K562 (cell line): Measurements from ENCODE around the gene DHDDS. TPM values are rescaled to one million over a fixed set of nuclear protein-coding genes. Genes with fewer than 3 reads are reported as not detected.

Experiments
- ARHGAP35 ChIP-seq: fragments of 450-650 bp; IDR thresholded peaks from 2 replicates; pipeline ENCODE4 v1.6.1; 2018; ENCODE audit not compliant: partially characterized antibody
- BRD4 ChIP-seq: fragments of 200-600 bp; sonication (generic); IDR thresholded peaks from 2 replicates; pipeline ENCODE4 v1.6.1; 2017; ENCODE audit warnings: inconsistent platforms
- CEBPB ChIP-seq: fragments of 450-650 bp; IDR thresholded peaks from 2 replicates; pipeline ENCODE4 v1.6.1; 2016; ENCODE audit warnings: missing genetic modification characterization, missing compliant biosample characterization
- CHCHD3 ChIP-seq: fragments of 250-450 bp; sonication (Bioruptor Pico); IDR thresholded peaks from 2 replicates; pipeline ENCODE4 v2.1.2; 2022; ENCODE audit warnings: mild to moderate bottlenecking
- EGR1 ChIP-seq: fragments of 450-650 bp; conservative IDR thresholded peaks from 2 replicates; pipeline ENCODE4 v1.6.1; 2017; ENCODE audit warnings: mild to moderate bottlenecking
- ELF1 ChIP-seq: fragments of 200-800 bp; sonication (Bioruptor generic); IDR thresholded peaks from 2 replicates; pipeline ENCODE4 v1.6.1; 2016; ENCODE audit warnings: missing genetic modification characterization, missing compliant biosample characterization
- GATA2 ChIP-seq: sonication (generic); formaldehyde crosslinking; IDR thresholded peaks from 2 replicates; pipeline ENCODE4 v1.4.0; 2020; ENCODE audit warnings: mild to moderate bottlenecking, missing genetic modification reagents
- GATAD2B ChIP-seq: fragments of 450-650 bp; IDR thresholded peaks from 2 replicates; pipeline ENCODE4 v1.6.1; 2017; ENCODE audit warnings: mild to moderate bottlenecking, borderline replicate concordance
- KAT8 ChIP-seq: fragments of 450-650 bp; IDR thresholded peaks from 2 replicates; pipeline ENCODE4 v1.6.1; 2016; ENCODE audit warnings: low read depth, mild to moderate bottlenecking
- MTA2 ChIP-seq: fragments of 450-650 bp; IDR thresholded peaks from 2 replicates; pipeline ENCODE4 v1.6.1; 2016; ENCODE audit warnings: low read depth
- NBN ChIP-seq: fragments of 450-650 bp; IDR thresholded peaks from 2 replicates; pipeline ENCODE4 v1.6.1; 2016; ENCODE audit warnings: low read depth, mild to moderate bottlenecking
- POU5F1 ChIP-seq: fragments of 150-350 bp; IDR thresholded peaks from 2 replicates; pipeline ENCODE4 v1.6.1; 2014; ENCODE audit warnings: borderline replicate concordance, low read length, low read depth, mild to moderate bottlenecking; ENCODE audit not compliant: partially characterized antibody
- RBM39 ChIP-seq: fragments of 200-400 bp; formaldehyde crosslinking; optimal IDR thresholded peaks from 2 replicates; pipeline ENCODE3; 2018; ENCODE audit warnings: low read depth, low read length
- STAT5B ChIP-seq: fragments of 250-450 bp; sonication (Bioruptor Pico); IDR thresholded peaks from 2 replicates; pipeline ENCODE4 v1.8.0; 2021; ENCODE audit warnings: mild to moderate bottlenecking, inconsistent platforms
- TOE1 ChIP-seq, 2 experiments: fragments of 450-650 bp in 1 of 2; sonication (generic) in 1 of 2; formaldehyde crosslinking in 1 of 2; IDR thresholded peaks; 2 replicates each; pipeline versions ENCODE4 v1.7.1 to v1.8.0; 2016 to 2022; ENCODE audit warnings: borderline replicate concordance in 2 of 2, mild to moderate bottlenecking in 2 of 2, antibody characterized with exemption in 1 of 2, inconsistent platforms in 1 of 2, low read depth in 1 of 2, missing genetic modification reagents in 1 of 2, moderate library complexity in 1 of 2
- XRCC4 ChIP-seq: IDR thresholded peaks from one replicate; pipeline ENCODE4 v1.6.1; 2011; ENCODE audit not compliant: insufficient read depth, insufficient read length; ENCODE audit errors: extremely low read depth
- ZNF311 ChIP-seq: fragments of 250-450 bp; sonication (Bioruptor Pico); IDR thresholded peaks from 2 replicates; pipeline ENCODE4 v1.4.0; 2020; ENCODE audit warnings: mild to moderate bottlenecking, moderate library complexity
- ZNF507 ChIP-seq: conservative IDR thresholded peaks from 2 replicates; pipeline ENCODE4 v1.6.1; 2017; ENCODE audit warnings: missing genetic modification characterization, missing compliant biosample characterization
- polyA plus RNA-seq, 8 experiments: library from polyadenylated mRNA; depleted of rRNA in 4 of 8; stranded (reverse) in 5 of 8; unstranded in 3 of 8; fragments of >200 nt; fragmentation: Nextera tagmentation in 2 of 8; fragmentation: Illumina TruSeq in 1 of 8; extraction: Ambion mirVana in 2 of 8; extraction: Trizol in 1 of 8; gene quantifications; 2 replicates each; pipeline versions ENCODE4 v1.2.1 to v1.2.3, GENCODE V29; 2011 to 2014; ENCODE audit warnings: inconsistent platforms in 1 of 8, missing spikeins in 1 of 8
- total RNA-seq, 7 experiments: library from RNA; depleted of rRNA in 6 of 7; stranded (reverse); fragments of >200 nt in 6 of 7; fragmentation: Illumina TruSeq in 2 of 7; extraction: Trizol in 2 of 7; gene quantifications; 2 replicates each; pipeline versions ENCODE4 v1.2.1 to v1.2.3, GENCODE V29; 2011 to 2021; ENCODE audit warnings: low replicate concordance in 1 of 7
- TF ChIP-seq, protein P1 (sequence below): sonication (generic); formaldehyde crosslinking; IDR thresholded peaks from 2 replicates; pipeline ENCODE4 v1.8.1; 2023; ENCODE audit warnings: mild to moderate bottlenecking, missing genetic modification reagents
- TF ChIP-seq, protein P2 (sequence below): conservative IDR thresholded peaks from 2 replicates; pipeline ENCODE4 v1.6.1; 2011; ENCODE audit warnings: low read depth, mild to moderate bottlenecking, low read length; ENCODE audit not compliant: control insufficient read depth
- TF ChIP-seq, protein P3 (sequence below): fragments of 250-450 bp; sonication (Bioruptor Pico); IDR thresholded peaks from 2 replicates; pipeline ENCODE4 v1.8.0; 2021; ENCODE audit warnings: moderate library complexity, mild to moderate bottlenecking, inconsistent platforms
- TF ChIP-seq, protein P4 (sequence below): fragments of 450-650 bp; IDR thresholded peaks from 2 replicates; pipeline ENCODE4 v1.6.1; 2018; ENCODE audit warnings: mild to moderate bottlenecking, low read depth; ENCODE audit not compliant: partially characterized antibody
- TF ChIP-seq, protein P5 (sequence below): sonication (generic); formaldehyde crosslinking; IDR thresholded peaks from 2 replicates; pipeline ENCODE4 v1.9.0; 2022; ENCODE audit warnings: mild to moderate bottlenecking, missing genetic modification reagents

Gene DHDDS
- total and polyA plus RNA-seq, 9 of the 15 experiments (the other 6 are each of a cell fraction or from before 2014, with no cell fraction given), result 33.3 to 55.0 (median 44.3) TPM

DNA sequence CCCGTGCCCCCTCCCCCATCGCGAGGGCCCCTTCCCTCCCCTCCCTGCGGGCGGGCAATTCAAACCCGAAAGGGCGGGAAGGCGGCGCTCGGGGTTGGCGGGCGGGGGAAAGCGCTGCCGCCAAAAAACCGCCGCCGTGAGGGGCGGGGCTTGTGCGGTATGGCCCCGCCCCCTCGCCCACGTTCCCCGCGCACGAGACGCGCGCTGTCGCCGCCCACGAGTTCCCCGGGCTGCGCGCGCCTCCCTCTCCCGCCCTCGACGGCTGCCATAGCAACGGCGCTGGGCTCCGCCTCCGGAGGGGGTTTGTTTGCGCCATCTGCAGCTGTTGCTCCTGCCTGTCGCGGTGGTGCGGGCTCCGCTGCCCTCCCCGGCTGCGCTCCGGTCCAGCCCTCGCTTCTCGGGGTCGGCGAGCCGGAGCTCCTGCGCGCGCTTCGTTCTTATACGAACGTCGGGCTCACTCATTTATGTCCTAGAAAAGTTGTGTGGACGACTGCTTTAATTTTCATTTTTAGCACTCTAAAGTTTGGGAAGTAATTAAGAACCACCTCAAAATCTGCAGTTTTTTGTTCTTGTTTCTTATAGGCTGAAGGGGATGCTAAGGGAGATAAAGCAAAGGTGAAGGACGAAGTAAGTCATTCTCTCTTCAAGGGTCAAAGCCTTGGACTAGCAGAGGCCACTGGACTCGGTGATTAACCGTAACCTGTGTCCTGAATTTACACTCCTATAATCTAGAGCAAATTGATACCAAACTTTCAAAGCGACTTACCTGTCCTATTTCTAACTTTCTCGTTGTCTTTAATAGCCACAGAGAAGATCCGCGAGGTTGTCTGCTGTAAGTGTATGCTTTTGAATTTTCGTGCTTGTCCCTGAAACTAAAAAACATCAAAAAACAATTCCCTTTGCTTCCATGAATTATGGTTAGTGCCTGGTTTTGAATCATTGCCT is 41.1 kb downstream of the DHDDS start (continued):
- TF ChIP-seq, protein P1, sequence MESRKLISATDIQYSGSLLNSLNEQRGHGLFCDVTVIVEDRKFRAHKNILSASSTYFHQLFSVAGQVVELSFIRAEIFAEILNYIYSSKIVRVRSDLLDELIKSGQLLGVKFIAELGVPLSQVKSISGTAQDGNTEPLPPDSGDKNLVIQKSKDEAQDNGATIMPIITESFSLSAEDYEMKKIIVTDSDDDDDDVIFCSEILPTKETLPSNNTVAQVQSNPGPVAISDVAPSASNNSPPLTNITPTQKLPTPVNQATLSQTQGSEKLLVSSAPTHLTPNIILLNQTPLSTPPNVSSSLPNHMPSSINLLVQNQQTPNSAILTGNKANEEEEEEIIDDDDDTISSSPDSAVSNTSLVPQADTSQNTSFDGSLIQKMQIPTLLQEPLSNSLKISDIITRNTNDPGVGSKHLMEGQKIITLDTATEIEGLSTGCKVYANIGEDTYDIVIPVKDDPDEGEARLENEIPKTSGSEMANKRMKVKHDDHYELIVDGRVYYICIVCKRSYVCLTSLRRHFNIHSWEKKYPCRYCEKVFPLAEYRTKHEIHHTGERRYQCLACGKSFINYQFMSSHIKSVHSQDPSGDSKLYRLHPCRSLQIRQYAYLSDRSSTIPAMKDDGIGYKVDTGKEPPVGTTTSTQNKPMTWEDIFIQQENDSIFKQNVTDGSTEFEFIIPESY (CRISPR knock-in tag), result no peak
- TF ChIP-seq TOE1 (IDR thresholded peaks at IDR 0.05; ENCODE audit: borderline replicate concordance), result no peak
- TF ChIP-seq TOE1 (CRISPR knock-in tag; IDR thresholded peaks at IDR 0.05; ENCODE audit: borderline replicate concordance, low read depth), result no peak
- TF ChIP-seq, protein P2, sequence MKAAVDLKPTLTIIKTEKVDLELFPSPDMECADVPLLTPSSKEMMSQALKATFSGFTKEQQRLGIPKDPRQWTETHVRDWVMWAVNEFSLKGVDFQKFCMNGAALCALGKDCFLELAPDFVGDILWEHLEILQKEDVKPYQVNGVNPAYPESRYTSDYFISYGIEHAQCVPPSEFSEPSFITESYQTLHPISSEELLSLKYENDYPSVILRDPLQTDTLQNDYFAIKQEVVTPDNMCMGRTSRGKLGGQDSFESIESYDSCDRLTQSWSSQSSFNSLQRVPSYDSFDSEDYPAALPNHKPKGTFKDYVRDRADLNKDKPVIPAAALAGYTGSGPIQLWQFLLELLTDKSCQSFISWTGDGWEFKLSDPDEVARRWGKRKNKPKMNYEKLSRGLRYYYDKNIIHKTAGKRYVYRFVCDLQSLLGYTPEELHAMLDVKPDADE, result peak; percentile 96
- TF ChIP-seq STAT5B (CRISPR knock-in tag), result no peak
- TF ChIP-seq ELF1, result 0 out of 2 replicates have a peak, but pooled peaks have one; percentile 31
- TF ChIP-seq, protein P3, sequence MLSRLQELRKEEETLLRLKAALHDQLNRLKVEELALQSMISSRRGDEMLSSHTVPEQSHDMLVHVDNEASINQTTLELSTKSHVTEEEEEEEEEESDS (CRISPR knock-in tag), result no peak
- TF ChIP-seq, protein P4, sequence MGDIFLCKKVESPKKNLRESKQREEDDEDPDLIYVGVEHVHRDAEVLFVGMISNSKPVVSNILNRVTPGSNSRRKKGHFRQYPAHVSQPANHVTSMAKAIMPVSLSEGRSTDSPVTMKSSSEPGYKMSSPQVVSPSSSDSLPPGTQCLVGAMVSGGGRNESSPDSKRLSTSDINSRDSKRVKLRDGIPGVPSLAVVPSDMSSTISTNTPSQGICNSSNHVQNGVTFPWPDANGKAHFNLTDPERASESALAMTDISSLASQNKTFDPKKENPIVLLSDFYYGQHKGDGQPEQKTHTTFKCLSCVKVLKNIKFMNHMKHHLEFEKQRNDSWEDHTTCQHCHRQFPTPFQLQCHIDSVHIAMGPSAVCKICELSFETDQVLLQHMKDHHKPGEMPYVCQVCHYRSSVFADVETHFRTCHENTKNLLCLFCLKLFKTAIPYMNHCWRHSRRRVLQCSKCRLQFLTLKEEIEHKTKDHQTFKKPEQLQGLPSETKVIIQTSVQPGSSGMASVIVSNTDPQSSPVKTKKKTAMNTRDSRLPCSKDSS, result no peak
- no peak for TF ChIP-seq GATA2
- TF ChIP-seq ZNF311 (CRISPR knock-in tag), result no peak
- no peak for TF ChIP-seq RBM39
- TF ChIP-seq MTA2, result no peak
- no peak for TF ChIP-seq KAT8
- TF ChIP-seq, protein P5, sequence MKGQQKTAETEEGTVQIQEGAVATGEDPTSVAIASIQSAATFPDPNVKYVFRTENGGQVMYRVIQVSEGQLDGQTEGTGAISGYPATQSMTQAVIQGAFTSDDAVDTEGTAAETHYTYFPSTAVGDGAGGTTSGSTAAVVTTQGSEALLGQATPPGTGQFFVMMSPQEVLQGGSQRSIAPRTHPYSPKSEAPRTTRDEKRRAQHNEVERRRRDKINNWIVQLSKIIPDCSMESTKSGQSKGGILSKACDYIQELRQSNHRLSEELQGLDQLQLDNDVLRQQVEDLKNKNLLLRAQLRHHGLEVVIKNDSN (CRISPR knock-in tag), result peak; percentile 67
- TF ChIP-seq XRCC4, result no peak
- TF ChIP-seq ARHGAP35, result no peak
- TF ChIP-seq GATAD2B, result 0 out of 2 replicates have a peak, but pooled peaks have one; percentile 7
- no peak for TF ChIP-seq CHCHD3 (CRISPR knock-in tag)
- TF ChIP-seq NBN, result no peak
- TF ChIP-seq BRD4, result no peak; the same call in 1 of the 2 replicates
- TF ChIP-seq POU5F1, result no peak
- no peak for TF ChIP-seq ZNF507 (tag)
- peak; percentile 84 for TF ChIP-seq CEBPB
- peak; percentile 100 for TF ChIP-seq EGR1
